ENCODE data around the gene SLC13A2. TPM values are rescaled to one million over a fixed set of nuclear protein-coding genes. Genes with fewer than 3 reads are reported as not detected.
"Not testable (repeated sequence)": the region's sequence is repeated elsewhere in the genome, so short reads cannot be mapped to it uniquely, and the experiment has no call there.

SLC13A2 gene
- total RNA-seq, 1 donor, result not detected

DNA sequence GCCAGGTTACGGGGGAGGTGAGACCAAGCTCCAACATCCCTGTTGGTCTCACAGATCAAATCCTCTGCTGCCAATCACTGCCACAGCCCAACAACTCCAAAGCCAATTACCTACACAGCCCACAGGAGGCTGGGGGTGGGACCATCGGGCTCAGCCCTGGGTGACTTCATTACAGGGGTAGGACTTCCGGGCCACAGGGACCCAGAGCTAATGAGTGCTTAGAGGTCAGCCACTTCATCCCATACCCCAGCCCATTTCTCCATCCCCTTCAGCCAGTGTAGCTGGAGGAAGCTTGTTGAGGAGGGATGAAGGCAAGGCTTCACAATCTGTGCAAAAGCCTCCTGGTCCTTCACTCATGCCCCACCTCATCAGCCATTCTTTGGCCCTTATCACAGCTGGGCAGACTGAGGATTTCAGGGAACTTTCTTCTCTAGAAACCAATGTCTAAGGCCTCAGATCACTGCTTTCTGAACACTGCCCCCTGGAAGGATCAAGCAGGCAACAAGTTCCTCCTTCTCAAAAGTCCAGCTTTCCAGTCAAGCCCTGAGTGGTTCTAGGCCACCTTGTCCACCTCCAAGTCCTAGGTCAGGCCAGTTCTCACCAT is 38.5 kb downstream of the SLC13A2 start:
- no peaks in the 10 kb centered on the region for H3K27me3 ChIP-seq (ENCODE audit: insufficient read depth, low read length)
- no peak overlapping the region for H3K4me3 ChIP-seq (ENCODE audit: low read length)
- H3K9me3 ChIP-seq (ENCODE audit: low read depth, low read length), result no peaks in the 10 kb centered on the region
- peaks cover 5% of the 10 kb centered on the region for H3K4me1 ChIP-seq (ENCODE audit: insufficient read depth, low read length)

DNA sequence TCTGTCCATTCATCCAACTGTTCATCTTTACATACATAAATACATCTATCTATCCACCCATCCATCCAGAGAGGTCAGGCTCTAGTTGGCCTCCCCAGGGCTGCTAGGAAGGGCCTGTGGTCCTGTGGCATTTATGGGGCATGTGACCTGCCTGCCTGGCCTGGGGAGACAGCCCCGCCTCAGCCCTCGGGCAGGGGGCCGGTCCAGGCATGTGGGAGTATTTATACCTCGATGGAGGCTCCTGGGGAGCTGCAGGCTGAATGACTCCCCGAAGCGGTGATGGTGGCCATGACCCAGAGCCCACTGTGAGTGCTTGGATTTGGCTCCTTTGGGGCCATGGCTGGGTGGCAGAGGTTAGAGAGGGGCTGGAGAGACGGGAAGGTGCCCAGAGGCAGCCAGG is 40.0 kb downstream of the SLC13A2 start:
- no peaks in the 10 kb centered on the region for H3K9me3 ChIP-seq (ENCODE audit: low read depth, low read length)
- H3K4me3 ChIP-seq (ENCODE audit: low read length), result no peak overlapping the region
- no peaks in the 10 kb centered on the region for H3K27me3 ChIP-seq (ENCODE audit: insufficient read depth, low read length)
- peaks cover 5% of the 10 kb centered on the region for H3K4me1 ChIP-seq (ENCODE audit: insufficient read depth, low read length)

DNA sequence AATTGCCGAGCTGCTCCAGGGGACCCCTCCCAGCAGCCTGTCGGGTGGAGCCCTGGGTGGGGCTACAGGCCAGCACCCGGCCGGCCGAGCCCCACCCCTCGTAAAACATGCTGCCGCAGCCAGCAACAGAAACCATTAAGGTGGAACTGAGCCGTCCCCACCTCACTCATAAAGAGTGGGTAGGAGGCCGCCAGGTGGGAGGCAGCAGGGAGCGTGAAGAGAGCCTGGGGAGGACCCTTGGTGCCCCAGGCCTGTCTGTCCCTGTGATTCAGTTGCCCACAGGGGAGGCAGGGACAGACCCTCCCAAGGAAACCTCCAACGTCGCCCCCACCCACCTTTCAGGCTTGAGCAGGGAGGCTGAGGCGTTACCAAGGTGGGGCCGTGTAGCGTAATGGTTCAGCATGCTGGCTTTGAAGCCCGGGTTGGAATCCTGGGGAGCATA is 41.1 kb downstream of the SLC13A2 start:
- H3K27me3 ChIP-seq (ENCODE audit: insufficient read depth, low read length), result no peaks in the 10 kb centered on the region
- no peaks in the 10 kb centered on the region for H3K9me3 ChIP-seq (ENCODE audit: low read depth, low read length)
- H3K4me3 ChIP-seq (ENCODE audit: low read length), result no peak overlapping the region
- H3K4me1 ChIP-seq (ENCODE audit: insufficient read depth, low read length), result peaks cover 2% of the 10 kb centered on the region

DNA sequence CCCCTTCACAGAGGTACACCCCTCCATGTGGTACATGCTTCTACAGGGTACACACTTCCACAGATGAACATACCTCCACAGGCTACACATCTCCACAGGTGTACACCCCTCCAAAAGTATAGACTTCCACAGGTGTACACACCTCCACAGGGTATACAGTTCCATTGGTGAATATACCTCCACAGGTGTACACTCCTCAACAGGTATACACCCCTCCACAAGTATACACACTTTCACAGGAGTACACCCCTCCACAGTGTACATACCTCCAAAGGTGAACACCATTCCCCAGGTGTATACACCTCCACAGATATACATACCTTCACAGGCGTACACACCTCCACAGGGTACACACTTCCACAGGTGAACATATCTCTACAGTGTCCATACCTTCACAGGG is 42.1 kb downstream of the SLC13A2 start:
- Histone ChIP-seq H3K4me1 (ENCODE audit: insufficient read depth, low read length) (no peaks in the 10 kb centered on the region), H3K9me3 (ENCODE audit: low read depth, low read length) (no peaks in the 10 kb centered on the region)

DNA sequence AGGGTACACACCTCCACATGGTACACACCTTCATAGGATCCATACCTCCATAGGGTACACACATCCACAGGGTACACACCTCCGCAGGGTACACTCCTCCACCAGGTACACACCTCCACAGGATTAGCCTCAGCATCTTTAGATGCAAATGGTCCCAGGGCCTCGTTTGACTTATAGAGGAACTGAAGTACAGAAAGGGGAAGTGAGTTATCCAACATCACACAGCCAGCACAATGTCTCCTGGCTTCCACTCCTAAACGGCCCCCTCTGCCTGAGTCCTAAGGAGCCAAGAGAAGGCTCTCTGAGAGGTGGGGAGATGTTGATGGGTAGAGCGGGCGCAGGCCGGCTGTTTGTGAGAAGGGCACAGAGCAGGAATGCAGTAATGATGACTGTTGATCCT is 44.7 kb downstream of the SLC13A2 start:
- Histone ChIP-seq H3K27me3 (ENCODE audit: insufficient read depth, low read length) (no peaks in the 10 kb centered on the region), H3K4me3 (ENCODE audit: low read length) (no peak overlapping the region), H3K4me1 (ENCODE audit: insufficient read depth, low read length) (no peaks in the 10 kb centered on the region), H3K9me3 (ENCODE audit: low read depth, low read length) (no peaks in the 10 kb centered on the region)

More for the DNA sequence above, 42.1 kb downstream of the SLC13A2 start:
- H3K4me3 ChIP-seq (ENCODE audit: low read length), result no peak overlapping the region
- H3K27me3 ChIP-seq (ENCODE audit: insufficient read depth, low read length), result no peaks in the 10 kb centered on the region

DNA sequence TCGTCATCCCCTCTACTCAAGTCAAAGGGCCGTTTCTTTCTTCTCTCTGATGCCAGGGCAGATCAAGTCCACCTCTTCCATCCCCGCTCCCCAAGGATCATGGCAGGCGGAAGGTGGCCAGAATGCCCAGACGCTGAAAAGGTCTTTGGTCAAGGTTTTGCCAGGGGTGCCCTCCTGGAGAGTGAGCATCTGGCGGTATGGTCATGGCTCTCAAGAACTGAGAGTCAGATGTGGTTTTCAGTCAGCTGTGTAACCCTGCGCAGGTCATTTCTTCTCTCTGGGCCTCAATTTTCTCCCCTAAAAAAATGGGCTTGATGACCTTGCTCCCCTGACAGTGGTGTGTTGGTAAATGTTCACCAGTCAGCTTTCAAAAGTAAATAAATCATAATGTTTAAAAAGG is 45.1 kb downstream of the SLC13A2 start:
- Histone ChIP-seq H3K4me1 (ENCODE audit: insufficient read depth, low read length) (no peaks in the 10 kb centered on the region), H3K9me3 (ENCODE audit: low read depth, low read length) (no peaks in the 10 kb centered on the region), H3K27me3 (ENCODE audit: insufficient read depth, low read length) (no peaks in the 10 kb centered on the region), H3K4me3 (ENCODE audit: low read length) (no peak overlapping the region)

DNA sequence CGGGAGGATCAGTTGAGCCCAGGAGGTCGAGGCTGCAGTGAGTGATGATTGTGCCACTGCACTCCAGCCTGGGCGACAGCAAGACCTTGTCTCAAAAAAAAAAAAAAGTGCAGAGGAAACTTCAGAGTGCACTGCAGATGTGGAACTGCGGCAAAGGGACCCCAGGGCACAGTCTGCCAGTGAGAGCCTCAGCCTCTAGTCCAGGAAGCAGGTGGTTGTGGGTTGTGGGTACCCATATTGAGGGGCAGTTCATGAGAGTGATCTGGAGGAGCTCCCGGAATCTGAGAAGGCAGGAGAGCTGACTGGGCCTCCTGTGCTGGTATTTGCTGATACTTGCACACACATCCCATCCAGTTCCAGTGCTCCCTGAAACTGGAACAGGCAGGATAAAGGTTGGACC is 45.8 kb downstream of the SLC13A2 start:
- Histone ChIP-seq H3K4me1 (ENCODE audit: insufficient read depth, low read length) (no peaks in the 10 kb centered on the region), H3K27me3 (ENCODE audit: insufficient read depth, low read length) (no peaks in the 10 kb centered on the region), H3K4me3 (ENCODE audit: low read length) (no peak overlapping the region), H3K9me3 (ENCODE audit: low read depth, low read length) (no peaks in the 10 kb centered on the region)

DNA sequence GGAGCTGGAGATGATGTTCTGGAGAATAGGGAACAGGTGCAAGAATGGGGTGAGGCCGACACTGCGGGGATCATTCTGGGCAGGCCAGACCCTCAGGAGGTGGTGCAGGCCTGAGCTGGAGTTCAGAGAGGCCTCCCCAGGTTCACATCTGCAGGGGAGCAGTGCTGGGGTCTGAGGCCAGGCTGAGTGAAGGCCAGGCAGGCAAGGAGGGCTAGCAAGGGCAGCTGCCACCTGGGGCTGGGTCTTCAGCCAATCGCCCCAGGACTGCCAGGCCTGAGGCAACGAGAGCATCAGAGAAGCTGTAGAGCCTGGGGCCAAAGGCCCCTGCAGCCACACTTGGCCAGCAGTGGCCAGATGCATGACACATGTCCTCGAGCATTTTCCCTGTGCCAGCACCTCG is 47.2 kb downstream of the SLC13A2 start:
- H3K27me3 ChIP-seq (ENCODE audit: insufficient read depth, low read length), result no peaks in the 10 kb centered on the region
- H3K4me3 ChIP-seq (ENCODE audit: low read length), result no peak overlapping the region
- no peaks in the 10 kb centered on the region for H3K9me3 ChIP-seq (ENCODE audit: low read depth, low read length)
- no peaks in the 10 kb centered on the region for H3K4me1 ChIP-seq (ENCODE audit: insufficient read depth, low read length)

DNA sequence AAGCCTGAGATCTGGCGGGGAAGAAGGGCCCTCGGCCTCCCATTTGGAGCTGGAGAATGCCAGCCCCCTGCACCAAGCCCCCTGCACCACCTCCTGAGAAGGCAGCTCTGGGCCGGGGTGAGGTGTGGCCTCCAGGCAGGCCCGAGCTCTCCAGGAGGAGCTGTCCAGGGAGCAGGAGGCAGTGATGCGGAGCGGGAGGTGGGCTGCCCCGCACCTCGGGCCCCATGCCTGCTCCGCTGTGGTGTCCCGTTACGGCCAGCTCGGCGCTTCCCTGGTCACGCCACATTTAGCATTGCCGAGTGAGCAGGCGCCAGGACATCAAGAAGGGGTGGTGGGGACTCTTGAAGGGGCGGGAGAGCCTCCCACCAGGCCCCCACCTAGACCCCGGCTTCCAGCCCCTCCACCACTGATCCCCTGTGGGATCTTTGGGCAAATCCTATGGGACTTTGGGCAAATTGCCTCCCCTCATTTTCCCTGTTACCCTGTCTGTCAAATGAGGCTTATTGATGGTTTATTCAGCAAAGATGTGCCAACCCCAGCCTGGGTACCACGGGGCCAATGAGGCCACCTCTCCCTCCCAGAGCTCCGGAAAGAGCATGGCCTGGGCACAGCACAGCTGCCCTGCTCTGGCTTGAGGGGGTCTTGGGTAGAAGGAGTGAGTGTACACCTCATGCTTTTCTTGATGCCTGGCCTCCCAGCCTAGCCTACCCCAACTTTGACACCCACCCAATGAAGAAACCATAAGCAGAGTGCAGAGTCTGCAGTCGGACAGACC is 48.1 kb downstream of the SLC13A2 start:
- no peaks in the 10 kb centered on the region for H3K4me1 ChIP-seq (ENCODE audit: insufficient read depth, low read length)
- no peaks in the 10 kb centered on the region for H3K9me3 ChIP-seq (ENCODE audit: low read depth, low read length)
- no peak overlapping the region for H3K4me3 ChIP-seq (ENCODE audit: low read length)
- no peaks in the 10 kb centered on the region for H3K27me3 ChIP-seq (ENCODE audit: insufficient read depth, low read length)

DNA sequence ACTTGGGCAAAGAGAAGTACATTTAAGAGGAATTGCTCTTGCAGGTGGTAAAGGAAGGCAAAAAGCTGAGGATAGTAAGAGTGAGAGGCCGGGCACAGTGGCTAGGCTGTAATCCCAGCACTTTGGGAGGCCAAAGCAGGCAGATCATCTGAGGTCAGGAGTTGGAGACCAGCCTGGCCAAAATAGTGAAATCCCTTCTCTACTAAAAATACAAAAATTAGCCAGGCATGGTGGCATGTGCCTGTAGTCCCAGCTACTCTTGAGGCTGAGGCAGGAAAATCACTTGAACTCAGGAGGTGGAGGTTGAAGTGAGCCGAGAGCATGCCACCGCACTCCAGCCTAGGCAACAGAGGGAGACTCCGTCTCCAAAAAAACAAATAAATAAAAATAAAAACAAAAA is 48.8 kb downstream of the SLC13A2 start:
- not testable (repeated sequence) for H3K27me3 ChIP-seq (ENCODE audit: insufficient read depth, low read length); H3K4me3 ChIP-seq (ENCODE audit: low read length); H3K9me3 ChIP-seq (ENCODE audit: low read depth, low read length); H3K4me1 ChIP-seq (ENCODE audit: insufficient read depth, low read length)

DNA sequence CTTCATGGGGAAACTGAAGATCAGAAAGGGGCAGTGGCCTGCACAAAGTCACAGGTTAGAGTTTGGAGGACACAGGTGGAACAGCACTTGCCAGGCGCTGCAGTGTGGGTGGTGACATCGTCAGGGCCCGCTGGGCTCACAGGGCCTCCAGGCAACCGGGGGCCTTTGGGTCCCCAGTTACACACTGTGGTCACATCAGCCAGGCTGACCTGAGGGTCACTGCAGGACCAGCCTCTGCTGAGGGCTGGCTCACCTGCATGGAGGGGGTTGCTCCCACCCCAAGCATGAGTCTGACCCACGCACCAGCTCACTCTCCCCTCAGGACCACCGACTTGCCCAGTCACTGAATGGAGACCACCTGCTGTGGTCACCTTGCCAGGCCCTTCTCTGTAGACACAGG is 49.7 kb downstream of the SLC13A2 start:
- Histone ChIP-seq H3K4me3 (ENCODE audit: low read length) (no peak overlapping the region), H3K9me3 (ENCODE audit: low read depth, low read length) (no peaks in the 10 kb centered on the region), H3K27me3 (ENCODE audit: insufficient read depth, low read length) (no peaks in the 10 kb centered on the region), H3K4me1 (ENCODE audit: insufficient read depth, low read length) (no peaks in the 10 kb centered on the region)

DNA sequence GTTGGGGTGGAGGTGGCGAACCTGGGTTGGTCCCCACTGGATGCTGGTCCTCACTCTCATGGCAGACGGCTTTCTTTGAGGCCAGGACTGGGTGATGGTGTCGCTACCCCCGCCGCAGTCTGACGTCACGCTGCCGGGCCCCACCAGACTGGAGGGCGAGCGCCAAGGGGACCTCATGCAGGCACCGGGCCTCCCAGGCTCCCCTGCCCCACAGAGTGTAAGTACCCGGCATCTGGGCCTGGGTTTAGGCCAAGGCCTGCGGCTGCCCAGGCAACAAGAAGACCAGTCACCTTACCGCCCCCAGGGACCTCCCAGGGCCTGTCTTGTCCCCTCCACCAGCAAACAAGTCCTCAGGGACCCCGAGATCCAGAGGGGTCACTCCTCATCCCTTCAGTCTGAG is 50.4 kb downstream of the SLC13A2 start:
- no peak overlapping the region for H3K4me3 ChIP-seq (ENCODE audit: low read length)
- no peaks in the 10 kb centered on the region for H3K27me3 ChIP-seq (ENCODE audit: insufficient read depth, low read length)
- no peaks in the 10 kb centered on the region for H3K4me1 ChIP-seq (ENCODE audit: insufficient read depth, low read length)
- H3K9me3 ChIP-seq (ENCODE audit: low read depth, low read length), result no peaks in the 10 kb centered on the region

DNA sequence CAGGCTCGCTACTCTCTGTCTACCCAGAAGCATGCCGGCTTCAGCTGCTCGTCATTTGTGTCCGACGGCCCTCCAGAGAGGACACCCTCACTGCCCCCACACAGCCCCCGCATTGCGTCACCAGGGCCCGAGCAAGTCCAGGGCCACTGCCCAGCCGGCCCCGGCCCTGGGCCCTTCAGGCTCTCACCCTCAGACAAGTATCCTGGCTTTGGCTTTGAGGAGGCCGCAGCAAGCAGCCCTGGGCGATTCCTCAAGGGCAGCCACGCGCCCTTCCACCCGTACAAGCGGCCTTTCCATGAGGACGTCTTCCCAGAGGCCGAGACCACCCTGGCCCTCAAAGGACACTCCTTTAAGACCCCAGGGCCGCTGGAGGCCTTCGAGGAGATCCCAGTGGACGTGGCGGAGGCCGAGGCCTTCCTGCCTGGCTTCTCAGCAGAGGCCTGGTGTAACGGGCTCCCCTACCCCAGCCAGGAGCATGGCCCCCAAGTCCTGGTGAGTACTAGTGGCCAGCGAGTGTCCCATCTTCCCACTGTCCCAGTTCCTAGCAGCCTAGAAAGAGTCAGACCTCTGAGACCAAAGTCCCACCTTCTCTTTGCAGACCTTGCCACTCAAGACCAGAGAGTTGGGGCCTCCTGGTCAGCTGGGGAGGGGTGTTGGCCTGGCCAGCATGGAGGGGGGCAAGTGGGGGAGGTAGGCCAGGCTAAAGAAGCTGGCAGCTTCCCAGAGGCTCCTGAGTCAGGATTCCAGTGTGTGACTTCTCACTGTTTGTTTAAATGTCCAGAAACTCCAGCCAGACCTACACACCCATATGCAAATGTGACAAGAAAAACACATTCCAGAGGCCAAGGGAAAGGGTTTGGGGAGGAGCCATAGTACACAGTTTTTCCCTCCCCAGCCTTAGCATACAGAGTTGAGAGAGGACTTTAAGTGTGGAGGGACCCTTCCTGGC is 51.3 kb downstream of the SLC13A2 start:
- Histone ChIP-seq H3K9me3 (ENCODE audit: low read depth, low read length) (no peaks in the 10 kb centered on the region), H3K4me1 (ENCODE audit: insufficient read depth, low read length) (no peaks in the 10 kb centered on the region), H3K27me3 (ENCODE audit: insufficient read depth, low read length) (no peaks in the 10 kb centered on the region), H3K4me3 (ENCODE audit: low read length) (no peak overlapping the region)

DNA sequence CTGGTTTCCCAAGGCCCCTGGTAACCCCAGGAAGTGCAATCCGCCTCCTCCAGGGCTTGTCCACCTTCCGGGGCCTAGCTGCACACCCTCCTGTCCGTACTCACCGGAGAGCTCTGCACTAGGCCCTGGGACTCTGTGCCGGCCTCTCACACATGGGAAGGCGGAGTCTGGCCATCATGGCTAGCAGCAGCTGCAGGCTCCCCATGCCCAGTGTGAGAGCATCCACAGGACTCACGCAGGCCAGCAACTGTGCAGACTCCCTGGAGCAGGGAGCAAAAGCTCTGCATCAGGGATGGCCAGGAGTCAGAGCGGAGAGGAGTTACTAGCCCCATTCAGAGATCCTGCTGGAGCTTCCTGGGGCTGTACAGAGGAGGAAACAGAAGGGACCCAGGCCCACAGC is 52.9 kb downstream of the SLC13A2 start:
- Histone ChIP-seq H3K4me1 (ENCODE audit: insufficient read depth, low read length) (no peaks in the 10 kb centered on the region), H3K4me3 (ENCODE audit: low read length) (no peak overlapping the region), H3K9me3 (ENCODE audit: low read depth, low read length) (no peaks in the 10 kb centered on the region), H3K27me3 (ENCODE audit: insufficient read depth, low read length) (no peaks in the 10 kb centered on the region)

DNA sequence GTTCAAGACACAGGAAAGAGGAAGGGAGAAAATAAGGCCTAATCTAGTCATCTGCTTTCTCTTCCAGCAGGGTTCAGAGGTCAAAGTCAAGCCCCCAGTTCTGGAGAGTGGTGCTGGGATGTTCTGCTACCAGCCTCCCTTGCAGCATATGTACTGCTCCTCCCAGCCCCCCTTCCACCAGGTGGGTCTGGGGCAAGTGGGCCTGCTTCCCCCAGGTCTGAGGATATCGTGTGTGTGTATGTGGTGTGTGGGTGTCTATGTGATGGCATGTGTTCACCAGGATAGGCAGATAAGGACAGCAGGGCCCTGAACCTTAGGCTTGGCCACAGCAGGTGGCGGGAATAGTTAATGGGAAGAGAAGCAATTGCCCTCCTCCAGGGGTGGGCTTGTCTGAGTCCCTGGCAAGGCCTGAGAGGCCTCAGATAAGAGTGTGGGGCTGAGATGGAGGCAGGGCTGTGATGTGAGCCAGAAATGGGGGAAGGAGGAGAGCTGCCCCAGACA is 53.8 kb downstream of the SLC13A2 start:
- Histone ChIP-seq H3K27me3 (ENCODE audit: insufficient read depth, low read length) (no peaks in the 10 kb centered on the region), H3K4me3 (ENCODE audit: low read length) (no peak overlapping the region), H3K4me1 (ENCODE audit: insufficient read depth, low read length) (no peaks in the 10 kb centered on the region), H3K9me3 (ENCODE audit: low read depth, low read length) (no peaks in the 10 kb centered on the region)
